GM23338 (cell line): Measurements from ENCODE around the gene CTNNA2. TPM values are rescaled to one million over a fixed set of nuclear protein-coding genes. Genes with fewer than 3 reads are reported as not detected.

Experiments
- ATAC-seq: fragments of 200-7000 bp; cut with Tn5 transposase; 3 replicates; pipeline ENCODE4 v1.9.1; 2020
- DNase-seq: peaks from one replicate; pipeline ENCODE4 v3.0.0-alpha.2; 2015; ENCODE audit warnings: low spot score
- H2AFZ ChIP-seq: fragments of 200-600 bp; sonication (generic); 2 replicates; pipeline ENCODE4 v1.8.0; 2016; ENCODE audit warnings: antibody characterized with exemption, mild to moderate bottlenecking, moderate library complexity
- H3F3A ChIP-seq: fragments of 200-600 bp; sonication (generic); replicated peaks from 2 replicates; pipeline ENCODE4 v1.8.0; 2017; ENCODE audit warnings: antibody characterized with exemption, mixed run types, low read depth
- H3K27ac ChIP-seq: fragments of 200-600 bp; sonication (generic); 2 replicates; pipeline ENCODE4 v1.6.1; 2016; ENCODE audit warnings: low read depth
- H3K27me3 ChIP-seq: fragments of 200-600 bp; sonication (generic); 2 replicates; pipeline ENCODE4 v1.8.0; 2016; ENCODE audit warnings: mild to moderate bottlenecking, mixed run types, moderate library complexity; ENCODE audit not compliant: insufficient read depth
- H3K36me3 ChIP-seq: fragments of 200-600 bp; sonication (generic); 2 replicates; pipeline ENCODE4 v1.8.0; 2016; ENCODE audit warnings: mild to moderate bottlenecking; ENCODE audit not compliant: insufficient read depth
- H3K4me1 ChIP-seq: fragments of 200-600 bp; sonication (generic); 2 replicates; pipeline ENCODE4 v1.8.0; 2016; ENCODE audit warnings: mild to moderate bottlenecking, moderate library complexity; ENCODE audit not compliant: insufficient read depth
- H3K4me2 ChIP-seq: fragments of 200-600 bp; sonication (generic); 2 replicates; pipeline ENCODE4 v1.7.1; 2017; ENCODE audit warnings: mixed run types
- H3K4me3 ChIP-seq: fragments of 200-600 bp; sonication (generic); 2 replicates; pipeline ENCODE4 v1.6.1; 2016; ENCODE audit warnings: mixed run types
- H3K79me2 ChIP-seq: fragments of 200-600 bp; sonication (generic); replicated peaks from 2 replicates; pipeline ENCODE4 v1.8.0; 2017; ENCODE audit warnings: mild to moderate bottlenecking; ENCODE audit not compliant: insufficient read depth
- H3K9me2 ChIP-seq: fragments of 200-600 bp; sonication (generic); 2 replicates; pipeline ENCODE4 v1.8.0; 2017; ENCODE audit not compliant: insufficient read depth
- H4K20me1 ChIP-seq: fragments of 200-600 bp; sonication (generic); replicated peaks from 2 replicates; pipeline ENCODE4 v1.8.0; 2017; ENCODE audit warnings: mild to moderate bottlenecking; ENCODE audit not compliant: insufficient read depth
- H3K27ac Mint-ChIP-seq: 2 replicates; pipeline ENCODE4 v1.8.0; 2020; ENCODE audit warnings: inconsistent platforms, mild to moderate bottlenecking, moderate library complexity, mixed read lengths
- H3K27me3 Mint-ChIP-seq: 3 replicates; pipeline ENCODE4 v1.8.0; 2022; ENCODE audit warnings: low read depth, mild to moderate bottlenecking, moderate library complexity, mixed read lengths, inconsistent platforms; ENCODE audit not compliant: insufficient read depth, poor library complexity
- H3K36me3 Mint-ChIP-seq: 3 replicates; pipeline ENCODE4 v1.8.0; 2021; ENCODE audit warnings: low read depth, mild to moderate bottlenecking, inconsistent platforms, moderate library complexity, mixed read lengths
- H3K4me1 Mint-ChIP-seq: 3 replicates; pipeline ENCODE4 v1.8.0; 2020; ENCODE audit warnings: mild to moderate bottlenecking, inconsistent platforms, mixed read lengths
- H3K4me3 Mint-ChIP-seq: 3 replicates; pipeline ENCODE4 v1.8.0; 2021; ENCODE audit warnings: moderate library complexity, mild to moderate bottlenecking, inconsistent platforms, mixed read lengths
- H3K9me3 Mint-ChIP-seq: 3 replicates; pipeline ENCODE4 v1.8.0; 2020; ENCODE audit warnings: moderate library complexity, mild to moderate bottlenecking, inconsistent platforms, mixed read lengths
- EZH2phosphoT487 ChIP-seq: fragments of 200-600 bp; sonication (generic); IDR thresholded peaks from one replicate; pipeline ENCODE4 v1.8.1; 2018; ENCODE audit warnings: antibody characterized with exemption; ENCODE audit not compliant: unreplicated experiment
- POLR2AphosphoS5 ChIP-seq: IDR thresholded peaks from 2 replicates; pipeline ENCODE4 v1.6.1; 2016; ENCODE audit warnings: antibody characterized with exemption, low read depth
- STAT1 ChIP-seq: IDR thresholded peaks from one replicate; pipeline ENCODE4 v1.6.1; 2016; ENCODE audit warnings: antibody characterized with exemption; ENCODE audit not compliant: unreplicated experiment
- ZNF114 ChIP-seq: fragments of 250-450 bp; sonication (Bioruptor Pico); IDR thresholded peaks from 2 replicates; pipeline ENCODE4 v1.5.0; 2020; ENCODE audit warnings: mild to moderate bottlenecking, moderate library complexity
- polyA plus RNA-seq: library from polyadenylated mRNA; unstranded; fragments of >200 nt; fragmentation: Nextera tagmentation; extraction: Ambion mirVana; gene quantifications from 2 replicates; pipeline ENCODE4 v1.2.1, GENCODE V29; 2016
- total RNA-seq: library from RNA; depleted of rRNA; stranded (reverse); fragments of >200 nt; shearing (Covaris generic); gene quantifications from 2 replicates; pipeline ENCODE4 v1.2.3, GENCODE V29; 2014
- TF ChIP-seq, protein P1 (sequence below): fragments of 250-450 bp; sonication (Bioruptor Pico); IDR thresholded peaks from 2 replicates; pipeline ENCODE4 v1.5.0; 2020; ENCODE audit warnings: mild to moderate bottlenecking, moderate library complexity
- TF ChIP-seq, protein P2 (sequence below), 2 experiments: fragments of 200-600 bp in 1 of 2; sonication (generic) in 1 of 2; conservative IDR thresholded peaks; 2 replicates each; pipeline versions ENCODE4 v1.5.1 to v1.6.1; 2016 to 2017; ENCODE audit warnings: antibody characterized with exemption in 2 of 2, low read depth in 2 of 2, mild to moderate bottlenecking in 2 of 2, moderate library complexity in 1 of 2

CTNNA2 gene
- total and polyA plus RNA-seq, 2 experiments from 2014 or later: 6.4 to 15.6 TPM

DNA sequence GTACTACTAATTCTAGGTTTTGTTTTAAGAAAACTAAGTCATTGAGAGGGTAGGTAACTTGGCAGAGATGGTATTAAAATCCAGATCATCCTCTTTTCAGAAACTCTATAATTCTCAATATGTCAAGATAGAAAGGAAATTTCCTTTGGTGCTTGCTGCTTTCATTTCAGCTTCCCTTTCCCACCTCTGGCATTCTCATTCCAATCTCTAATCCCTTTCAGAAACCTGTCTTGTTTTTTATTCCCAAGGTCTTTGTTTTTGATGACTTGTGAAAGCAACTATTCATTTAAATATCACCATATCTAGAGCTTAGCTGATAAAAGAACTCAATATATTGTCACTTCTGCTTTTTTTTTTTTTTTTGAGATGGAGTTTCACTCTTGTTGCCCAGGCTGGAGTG lies 1034.5 kb downstream of the CTNNA2 start (continued):
- TF ChIP-seq STAT1: no peak
- no peak for TF ChIP-seq POLR2AphosphoS5

DNA sequence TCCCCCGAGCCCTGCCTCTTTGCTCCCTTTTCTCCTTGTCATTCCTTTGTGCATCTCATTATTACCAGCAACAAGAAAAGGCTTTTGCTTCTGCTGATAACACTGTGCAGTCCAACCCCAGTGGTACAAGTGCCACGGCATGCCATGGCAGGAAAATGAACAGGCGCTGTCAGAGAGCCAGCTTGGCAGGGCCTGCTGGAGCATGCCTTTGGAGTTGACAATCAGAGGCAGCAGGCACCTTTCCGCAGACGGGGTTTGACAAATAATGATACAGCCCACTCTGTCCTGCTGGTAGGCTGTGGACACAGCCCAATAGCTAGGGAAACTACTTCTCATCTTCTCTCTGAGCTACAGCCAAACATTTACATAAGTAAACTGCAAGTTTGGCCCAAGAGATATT lies 1035.6 kb downstream of the CTNNA2 start:
- no peak overlapping the region for H3K27ac Mint-ChIP-seq
- peak; percentile 53 for ATAC-seq
- DNase-seq: no peak

DNA sequence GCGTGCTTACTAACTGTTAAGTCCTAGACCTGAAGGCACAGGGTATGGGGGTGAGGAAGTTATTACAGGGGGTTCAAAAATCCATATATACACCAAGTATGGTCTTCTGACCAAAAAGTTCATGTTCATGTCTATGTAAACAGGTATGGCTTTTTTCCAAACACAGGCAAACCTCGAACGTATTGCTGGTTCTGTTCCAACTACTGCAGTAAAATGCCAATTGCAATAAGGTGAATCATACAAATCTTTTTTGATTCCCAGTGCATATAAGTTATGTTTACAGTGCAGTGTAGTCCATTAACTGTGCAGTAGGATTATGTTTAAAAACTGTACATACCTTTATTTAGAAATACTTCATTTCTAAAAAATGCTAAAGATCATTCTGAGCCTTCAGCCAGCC lies 1037.0 kb downstream of the CTNNA2 start:
- no peaks in the 10 kb centered on the region for H3K9me3 Mint-ChIP-seq
- no peaks in the 10 kb centered on the region for H3K27me3 Mint-ChIP-seq
- Histone ChIP-seq H2AFZ (no peak overlapping the region), H3K36me3 (no peaks in the 10 kb centered on the region), H3K9me2 (peaks cover 9% of the 10 kb centered on the region; the same call in 1 of the 2 replicates), H3K4me3 (no peak overlapping the region), H3K27me3 (no peaks in the 10 kb centered on the region), H3K27ac (no peak overlapping the region), H3K4me2 (no peak overlapping the region), H3K4me1 (peaks cover 18% of the 10 kb centered on the region), H3F3A (no peaks in the 10 kb centered on the region), H4K20me1 (no peaks in the 10 kb centered on the region), H3K79me2 (no peaks in the 10 kb centered on the region)
- no peak for DNase-seq
- no peak for ATAC-seq
- no peak overlapping the region for H3K27ac Mint-ChIP-seq
- no peak overlapping the region for H3K4me3 Mint-ChIP-seq
- no peaks in the 10 kb centered on the region for H3K36me3 Mint-ChIP-seq
- TF ChIP-seq, protein P1, sequence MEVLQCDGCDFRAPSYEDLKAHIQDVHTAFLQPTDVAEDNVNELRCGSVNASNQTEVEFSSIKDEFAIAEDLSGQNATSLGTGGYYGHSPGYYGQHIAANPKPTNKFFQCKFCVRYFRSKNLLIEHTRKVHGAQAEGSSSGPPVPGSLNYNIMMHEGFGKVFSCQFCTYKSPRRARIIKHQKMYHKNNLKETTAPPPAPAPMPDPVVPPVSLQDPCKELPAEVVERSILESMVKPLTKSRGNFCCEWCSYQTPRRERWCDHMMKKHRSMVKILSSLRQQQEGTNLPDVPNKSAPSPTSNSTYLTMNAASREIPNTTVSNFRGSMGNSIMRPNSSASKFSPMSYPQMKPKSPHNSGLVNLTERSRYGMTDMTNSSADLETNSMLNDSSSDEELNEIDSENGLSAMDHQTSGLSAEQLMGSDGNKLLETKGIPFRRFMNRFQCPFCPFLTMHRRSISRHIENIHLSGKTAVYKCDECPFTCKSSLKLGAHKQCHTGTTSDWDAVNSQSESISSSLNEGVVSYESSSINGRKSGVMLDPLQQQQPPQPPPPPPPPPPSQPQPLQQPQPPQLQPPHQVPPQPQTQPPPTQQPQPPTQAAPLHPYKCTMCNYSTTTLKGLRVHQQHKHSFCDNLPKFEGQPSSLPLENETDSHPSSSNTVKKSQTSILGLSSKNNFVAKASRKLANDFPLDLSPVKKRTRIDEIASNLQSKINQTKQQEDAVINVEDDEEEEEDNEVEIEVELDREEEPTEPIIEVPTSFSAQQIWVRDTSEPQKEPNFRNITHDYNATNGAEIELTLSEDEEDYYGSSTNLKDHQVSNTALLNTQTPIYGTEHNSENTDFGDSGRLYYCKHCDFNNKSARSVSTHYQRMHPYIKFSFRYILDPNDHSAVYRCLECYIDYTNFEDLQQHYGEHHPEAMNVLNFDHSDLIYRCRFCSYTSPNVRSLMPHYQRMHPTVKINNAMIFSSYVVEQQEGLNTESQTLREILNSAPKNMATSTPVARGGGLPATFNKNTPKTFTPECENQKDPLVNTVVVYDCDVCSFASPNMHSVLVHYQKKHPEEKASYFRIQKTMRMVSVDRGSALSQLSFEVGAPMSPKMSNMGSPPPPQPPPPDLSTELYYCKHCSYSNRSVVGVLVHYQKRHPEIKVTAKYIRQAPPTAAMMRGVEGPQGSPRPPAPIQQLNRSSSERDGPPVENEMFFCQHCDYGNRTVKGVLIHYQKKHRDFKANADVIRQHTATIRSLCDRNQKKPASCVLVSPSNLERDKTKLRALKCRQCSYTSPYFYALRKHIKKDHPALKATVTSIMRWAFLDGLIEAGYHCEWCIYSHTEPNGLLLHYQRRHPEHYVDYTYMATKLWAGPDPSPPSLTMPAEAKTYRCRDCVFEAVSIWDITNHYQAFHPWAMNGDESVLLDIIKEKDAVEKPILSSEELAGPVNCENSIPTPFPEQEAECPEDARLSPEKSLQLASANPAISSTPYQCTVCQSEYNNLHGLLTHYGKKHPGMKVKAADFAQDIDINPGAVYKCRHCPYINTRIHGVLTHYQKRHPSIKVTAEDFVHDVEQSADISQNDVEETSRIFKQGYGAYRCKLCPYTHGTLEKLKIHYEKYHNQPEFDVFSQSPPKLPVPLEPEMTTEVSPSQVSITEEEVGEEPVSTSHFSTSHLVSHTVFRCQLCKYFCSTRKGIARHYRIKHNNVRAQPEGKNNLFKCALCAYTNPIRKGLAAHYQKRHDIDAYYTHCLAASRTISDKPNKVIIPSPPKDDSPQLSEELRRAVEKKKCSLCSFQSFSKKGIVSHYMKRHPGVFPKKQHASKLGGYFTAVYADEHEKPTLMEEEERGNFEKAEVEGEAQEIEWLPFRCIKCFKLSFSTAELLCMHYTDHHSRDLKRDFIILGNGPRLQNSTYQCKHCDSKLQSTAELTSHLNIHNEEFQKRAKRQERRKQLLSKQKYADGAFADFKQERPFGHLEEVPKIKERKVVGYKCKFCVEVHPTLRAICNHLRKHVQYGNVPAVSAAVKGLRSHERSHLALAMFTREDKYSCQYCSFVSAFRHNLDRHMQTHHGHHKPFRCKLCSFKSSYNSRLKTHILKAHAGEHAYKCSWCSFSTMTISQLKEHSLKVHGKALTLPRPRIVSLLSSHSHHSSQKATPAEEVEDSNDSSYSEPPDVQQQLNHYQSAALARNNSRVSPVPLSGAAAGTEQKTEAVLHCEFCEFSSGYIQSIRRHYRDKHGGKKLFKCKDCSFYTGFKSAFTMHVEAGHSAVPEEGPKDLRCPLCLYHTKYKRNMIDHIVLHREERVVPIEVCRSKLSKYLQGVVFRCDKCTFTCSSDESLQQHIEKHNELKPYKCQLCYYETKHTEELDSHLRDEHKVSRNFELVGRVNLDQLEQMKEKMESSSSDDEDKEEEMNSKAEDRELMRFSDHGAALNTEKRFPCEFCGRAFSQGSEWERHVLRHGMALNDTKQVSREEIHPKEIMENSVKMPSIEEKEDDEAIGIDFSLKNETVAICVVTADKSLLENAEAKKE (CRISPR knock-in tag): no peak
- TF ChIP-seq EZH2phosphoT487 (no peak), POLR2AphosphoS5 (no peak)
- peaks cover 25% of the 10 kb centered on the region for H3K4me1 Mint-ChIP-seq

More for the DNA sequence above, 1035.6 kb downstream of the CTNNA2 start:
- peaks cover 10% of the 10 kb centered on the region; the same call in 1 of the 2 replicates for H3K9me2 ChIP-seq
- no peak for TF ChIP-seq STAT1
- TF ChIP-seq ZNF114: no peak
- TF ChIP-seq, protein P2, sequence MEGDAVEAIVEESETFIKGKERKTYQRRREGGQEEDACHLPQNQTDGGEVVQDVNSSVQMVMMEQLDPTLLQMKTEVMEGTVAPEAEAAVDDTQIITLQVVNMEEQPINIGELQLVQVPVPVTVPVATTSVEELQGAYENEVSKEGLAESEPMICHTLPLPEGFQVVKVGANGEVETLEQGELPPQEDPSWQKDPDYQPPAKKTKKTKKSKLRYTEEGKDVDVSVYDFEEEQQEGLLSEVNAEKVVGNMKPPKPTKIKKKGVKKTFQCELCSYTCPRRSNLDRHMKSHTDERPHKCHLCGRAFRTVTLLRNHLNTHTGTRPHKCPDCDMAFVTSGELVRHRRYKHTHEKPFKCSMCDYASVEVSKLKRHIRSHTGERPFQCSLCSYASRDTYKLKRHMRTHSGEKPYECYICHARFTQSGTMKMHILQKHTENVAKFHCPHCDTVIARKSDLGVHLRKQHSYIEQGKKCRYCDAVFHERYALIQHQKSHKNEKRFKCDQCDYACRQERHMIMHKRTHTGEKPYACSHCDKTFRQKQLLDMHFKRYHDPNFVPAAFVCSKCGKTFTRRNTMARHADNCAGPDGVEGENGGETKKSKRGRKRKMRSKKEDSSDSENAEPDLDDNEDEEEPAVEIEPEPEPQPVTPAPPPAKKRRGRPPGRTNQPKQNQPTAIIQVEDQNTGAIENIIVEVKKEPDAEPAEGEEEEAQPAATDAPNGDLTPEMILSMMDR (conservative IDR thresholded peaks at IDR 0.05; ENCODE audit: low read depth in 2 of 2): no peak
- H3K4me3 ChIP-seq: no peak overlapping the region
- H3K4me2 ChIP-seq: no peak overlapping the region
- no peaks in the 10 kb centered on the region for H3K27me3 ChIP-seq
- no peak overlapping the region for H2AFZ ChIP-seq
- H3K27ac ChIP-seq: no peak overlapping the region
- peaks cover 25% of the 10 kb centered on the region for H3K4me1 Mint-ChIP-seq
- H3K79me2 ChIP-seq: no peaks in the 10 kb centered on the region
- no peaks in the 10 kb centered on the region for H3K36me3 Mint-ChIP-seq
- H3K27me3 Mint-ChIP-seq: no peaks in the 10 kb centered on the region
- H3K4me1 ChIP-seq: peaks cover 18% of the 10 kb centered on the region
- no peak overlapping the region for H3K4me3 Mint-ChIP-seq
- H3K36me3 ChIP-seq: no peaks in the 10 kb centered on the region
- no peaks in the 10 kb centered on the region for H3K9me3 Mint-ChIP-seq
- no peaks in the 10 kb centered on the region for H4K20me1 ChIP-seq
- H3F3A ChIP-seq: no peaks in the 10 kb centered on the region
